ENCODE results near the gene PKHD1.
"Not testable (repeated sequence)": the region's sequence is repeated elsewhere in the genome, so short reads cannot be mapped to it uniquely, and the experiment has no call there.

PKHD1 gene

GRCh38 chr6:51927450-51927849 is 160.0 kb downstream of the PKHD1 start:
- 0 out of 2 replicates have a peak, but pooled peaks cover 8% of the 10 kb centered on the region for H3K4me1 ChIP-seq (ENCODE audit: control insufficient read depth, insufficient read depth, low read length)
- no peak overlapping the region for H3K9ac ChIP-seq (ENCODE audit: low read length)
- no peaks in the 10 kb centered on the region for H3K27me3 ChIP-seq (ENCODE audit: control insufficient read depth, insufficient read depth, low read length)
- H3K36me3 ChIP-seq (ENCODE audit: control insufficient read depth, insufficient read depth, low read length), result no peaks in the 10 kb centered on the region
- no peak overlapping the region for H3K4me3 ChIP-seq (ENCODE audit: low read depth, low read length)
- H3K27ac ChIP-seq (ENCODE audit: low read depth, low read length), result no peak overlapping the region
- peaks cover 18% of the 10 kb centered on the region for H3K9me3 ChIP-seq (ENCODE audit: control insufficient read depth, insufficient read depth, low read depth, low read length)

GRCh38 chr6:51926125-51926524 is 161.3 kb downstream of the PKHD1 start:
- H3K9me3 ChIP-seq (ENCODE audit: control insufficient read depth, insufficient read depth, low read depth, low read length), result peaks cover 25% of the 10 kb centered on the region
- H3K27ac ChIP-seq (ENCODE audit: low read depth, low read length), result no peak overlapping the region
- H3K36me3 ChIP-seq (ENCODE audit: control insufficient read depth, insufficient read depth, low read length), result no peaks in the 10 kb centered on the region
- no peaks in the 10 kb centered on the region for H3K27me3 ChIP-seq (ENCODE audit: control insufficient read depth, insufficient read depth, low read length)
- H3K9ac ChIP-seq (ENCODE audit: low read length), result no peak overlapping the region
- H3K4me3 ChIP-seq (ENCODE audit: low read depth, low read length), result no peak overlapping the region
- 0 out of 2 replicates have a peak, but pooled peaks cover 8% of the 10 kb centered on the region for H3K4me1 ChIP-seq (ENCODE audit: control insufficient read depth, insufficient read depth, low read length)

- not testable (repeated sequence) for H3K27ac ChIP-seq (ENCODE audit: low read depth, low read length); H3K4me3 ChIP-seq (ENCODE audit: low read depth, low read length); H3K4me1 ChIP-seq (ENCODE audit: control insufficient read depth, insufficient read depth, low read length); H3K36me3 ChIP-seq (ENCODE audit: control insufficient read depth, insufficient read depth, low read length); H3K9ac ChIP-seq (ENCODE audit: low read length); H3K27me3 ChIP-seq (ENCODE audit: control insufficient read depth, insufficient read depth, low read length)
- peaks cover 25% of the 10 kb centered on the region for H3K9me3 ChIP-seq (ENCODE audit: control insufficient read depth, insufficient read depth, low read depth, low read length)
Measured at GRCh38 chr6:51922479-51922878, 164.9 kb downstream of the PKHD1 start.

- not testable (repeated sequence) for H3K36me3 ChIP-seq (ENCODE audit: control insufficient read depth, insufficient read depth, low read length); H3K27me3 ChIP-seq (ENCODE audit: control insufficient read depth, insufficient read depth, low read length); H3K4me3 ChIP-seq (ENCODE audit: low read depth, low read length); H3K9ac ChIP-seq (ENCODE audit: low read length); H3K4me1 ChIP-seq (ENCODE audit: control insufficient read depth, insufficient read depth, low read length); H3K27ac ChIP-seq (ENCODE audit: low read depth, low read length)
- H3K9me3 ChIP-seq (ENCODE audit: control insufficient read depth, insufficient read depth, low read depth, low read length), result peaks cover 12% of the 10 kb centered on the region
Measured at GRCh38 chr6:51918347-51918746, 169.1 kb downstream of the PKHD1 start.

- Histone ChIP-seq H3K4me1 (ENCODE audit: control insufficient read depth, insufficient read depth, low read length) (no peaks in the 10 kb centered on the region), H3K4me3 (ENCODE audit: low read depth, low read length) (no peak overlapping the region), H3K9me3 (ENCODE audit: control insufficient read depth, insufficient read depth, low read depth, low read length) (no peaks in the 10 kb centered on the region), H3K27ac (ENCODE audit: low read depth, low read length) (no peak overlapping the region), H3K9ac (ENCODE audit: low read length) (no peak overlapping the region), H3K36me3 (ENCODE audit: control insufficient read depth, insufficient read depth, low read length) (no peaks in the 10 kb centered on the region), H3K27me3 (ENCODE audit: control insufficient read depth, insufficient read depth, low read length) (no peaks in the 10 kb centered on the region)
Measured at GRCh38 chr6:51915098-51915497, 172.3 kb downstream of the PKHD1 start.

GRCh38 chr6:51913265-51913664 is 174.1 kb downstream of the PKHD1 start:
- Histone ChIP-seq H3K9ac (ENCODE audit: low read length) (no peak overlapping the region), H3K4me3 (ENCODE audit: low read depth, low read length) (no peak overlapping the region), H3K9me3 (ENCODE audit: control insufficient read depth, insufficient read depth, low read depth, low read length) (no peaks in the 10 kb centered on the region), H3K27ac (ENCODE audit: low read depth, low read length) (no peak overlapping the region), H3K4me1 (ENCODE audit: control insufficient read depth, insufficient read depth, low read length) (no peaks in the 10 kb centered on the region), H3K36me3 (ENCODE audit: control insufficient read depth, insufficient read depth, low read length) (no peaks in the 10 kb centered on the region), H3K27me3 (ENCODE audit: control insufficient read depth, insufficient read depth, low read length) (no peaks in the 10 kb centered on the region)

- Histone ChIP-seq H3K4me1 (ENCODE audit: control insufficient read depth, insufficient read depth, low read length) (no peaks in the 10 kb centered on the region), H3K9me3 (ENCODE audit: control insufficient read depth, insufficient read depth, low read depth, low read length) (no peaks in the 10 kb centered on the region), H3K36me3 (ENCODE audit: control insufficient read depth, insufficient read depth, low read length) (no peaks in the 10 kb centered on the region), H3K4me3 (ENCODE audit: low read depth, low read length) (no peak overlapping the region), H3K27me3 (ENCODE audit: control insufficient read depth, insufficient read depth, low read length) (no peaks in the 10 kb centered on the region), H3K9ac (ENCODE audit: low read length) (no peak overlapping the region), H3K27ac (ENCODE audit: low read depth, low read length) (no peak overlapping the region)
Measured at GRCh38 chr6:51910851-51911250, 176.6 kb downstream of the PKHD1 start.

GRCh38 chr6:51908243-51908642 is 179.2 kb downstream of the PKHD1 start:
- no peaks in the 10 kb centered on the region for H3K36me3 ChIP-seq (ENCODE audit: control insufficient read depth, insufficient read depth, low read length)
- no peak overlapping the region for H3K4me3 ChIP-seq (ENCODE audit: low read depth, low read length)
- H3K9ac ChIP-seq (ENCODE audit: low read length), result no peak overlapping the region
- H3K27me3 ChIP-seq (ENCODE audit: control insufficient read depth, insufficient read depth, low read length), result no peaks in the 10 kb centered on the region
- no peaks in the 10 kb centered on the region for H3K4me1 ChIP-seq (ENCODE audit: control insufficient read depth, insufficient read depth, low read length)
- H3K9me3 ChIP-seq (ENCODE audit: control insufficient read depth, insufficient read depth, low read depth, low read length), result no peaks in the 10 kb centered on the region
- H3K27ac ChIP-seq (ENCODE audit: low read depth, low read length), result no peak overlapping the region

GRCh38 chr6:51901766-51902764 is 185.3 kb downstream of the PKHD1 start:
- H3K27ac ChIP-seq (ENCODE audit: low read depth, low read length), result no peak overlapping the region
- no peak overlapping the region for H3K4me3 ChIP-seq (ENCODE audit: low read depth, low read length)
- no peaks in the 10 kb centered on the region for H3K27me3 ChIP-seq (ENCODE audit: control insufficient read depth, insufficient read depth, low read length)
- H3K9ac ChIP-seq (ENCODE audit: low read length), result no peak overlapping the region
- H3K36me3 ChIP-seq (ENCODE audit: control insufficient read depth, insufficient read depth, low read length), result no peaks in the 10 kb centered on the region
- H3K4me1 ChIP-seq (ENCODE audit: control insufficient read depth, insufficient read depth, low read length), result no peaks in the 10 kb centered on the region
- no peaks in the 10 kb centered on the region for H3K9me3 ChIP-seq (ENCODE audit: control insufficient read depth, insufficient read depth, low read depth, low read length)

- no peak overlapping the region for H3K27ac ChIP-seq (ENCODE audit: low read depth, low read length)
Measured at GRCh38 chr6:51893366-51893765, 194.0 kb downstream of the PKHD1 start.

GRCh38 chr6:51892750-51893149 is 194.7 kb downstream of the PKHD1 start:
- no peak overlapping the region for H3K27ac ChIP-seq (ENCODE audit: low read depth, low read length)
- no peak overlapping the region for H3K9ac ChIP-seq (ENCODE audit: low read length)
- no peaks in the 10 kb centered on the region for H3K4me1 ChIP-seq (ENCODE audit: control insufficient read depth, insufficient read depth, low read length)
- H3K36me3 ChIP-seq (ENCODE audit: control insufficient read depth, insufficient read depth, low read length), result no peaks in the 10 kb centered on the region
- H3K27me3 ChIP-seq (ENCODE audit: control insufficient read depth, insufficient read depth, low read length), result no peaks in the 10 kb centered on the region
- H3K4me3 ChIP-seq (ENCODE audit: low read depth, low read length), result no peak overlapping the region
- peaks cover 6% of the 10 kb centered on the region; the same call in 1 of the 2 replicates for H3K9me3 ChIP-seq (ENCODE audit: control insufficient read depth, insufficient read depth, low read depth, low read length)

More at GRCh38 chr6:51893366-51893765, 194.0 kb downstream of the PKHD1 start:
- Histone ChIP-seq H3K9ac (ENCODE audit: low read length) (no peak overlapping the region), H3K27me3 (ENCODE audit: control insufficient read depth, insufficient read depth, low read length) (no peaks in the 10 kb centered on the region), H3K36me3 (ENCODE audit: control insufficient read depth, insufficient read depth, low read length) (no peaks in the 10 kb centered on the region), H3K4me1 (ENCODE audit: control insufficient read depth, insufficient read depth, low read length) (no peaks in the 10 kb centered on the region), H3K9me3 (ENCODE audit: control insufficient read depth, insufficient read depth, low read depth, low read length) (peaks cover 6% of the 10 kb centered on the region; the same call in 1 of the 2 replicates), H3K4me3 (ENCODE audit: low read depth, low read length) (no peak overlapping the region)

Measured in HUES6 (cell line).